ENCODE results near the gene PLEKHA1.

DNA sequence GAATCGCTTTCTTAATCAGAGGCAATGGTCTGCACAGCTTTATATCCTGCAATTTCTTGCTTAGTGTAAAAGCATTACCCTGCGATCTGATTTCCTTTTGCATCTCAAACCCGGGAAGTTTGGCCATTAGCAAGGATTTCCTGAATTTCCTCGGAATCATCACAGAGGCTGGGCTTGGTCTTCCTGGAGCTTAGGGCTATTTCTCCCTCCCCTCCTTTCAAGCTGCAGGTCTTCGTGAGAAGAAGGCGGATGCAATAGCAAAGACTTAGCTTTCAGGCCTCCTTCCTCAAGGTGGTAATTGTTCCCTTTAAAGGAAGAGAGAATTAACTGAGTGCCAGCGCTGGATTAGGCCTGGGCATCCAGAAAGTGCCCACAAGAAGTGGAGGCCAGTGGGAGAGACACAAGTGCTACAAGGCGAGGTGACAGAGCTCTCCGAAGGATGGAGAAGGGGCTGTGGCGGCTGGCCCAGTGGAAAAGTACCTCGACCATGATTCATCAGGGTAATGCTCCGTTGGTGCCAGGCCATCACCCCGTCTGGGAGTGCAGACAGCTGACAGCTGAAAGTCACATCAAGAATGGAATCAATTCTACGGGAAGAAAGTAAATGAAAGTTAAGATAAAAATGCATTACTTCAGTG is 76.0 kb downstream of the PLEKHA1 start:
- TF ChIP-seq, protein P1, sequence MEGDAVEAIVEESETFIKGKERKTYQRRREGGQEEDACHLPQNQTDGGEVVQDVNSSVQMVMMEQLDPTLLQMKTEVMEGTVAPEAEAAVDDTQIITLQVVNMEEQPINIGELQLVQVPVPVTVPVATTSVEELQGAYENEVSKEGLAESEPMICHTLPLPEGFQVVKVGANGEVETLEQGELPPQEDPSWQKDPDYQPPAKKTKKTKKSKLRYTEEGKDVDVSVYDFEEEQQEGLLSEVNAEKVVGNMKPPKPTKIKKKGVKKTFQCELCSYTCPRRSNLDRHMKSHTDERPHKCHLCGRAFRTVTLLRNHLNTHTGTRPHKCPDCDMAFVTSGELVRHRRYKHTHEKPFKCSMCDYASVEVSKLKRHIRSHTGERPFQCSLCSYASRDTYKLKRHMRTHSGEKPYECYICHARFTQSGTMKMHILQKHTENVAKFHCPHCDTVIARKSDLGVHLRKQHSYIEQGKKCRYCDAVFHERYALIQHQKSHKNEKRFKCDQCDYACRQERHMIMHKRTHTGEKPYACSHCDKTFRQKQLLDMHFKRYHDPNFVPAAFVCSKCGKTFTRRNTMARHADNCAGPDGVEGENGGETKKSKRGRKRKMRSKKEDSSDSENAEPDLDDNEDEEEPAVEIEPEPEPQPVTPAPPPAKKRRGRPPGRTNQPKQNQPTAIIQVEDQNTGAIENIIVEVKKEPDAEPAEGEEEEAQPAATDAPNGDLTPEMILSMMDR (conservative IDR thresholded peaks at IDR 0.05; ENCODE audit: low read depth, low read length) = no peak
- TF ChIP-seq POLR2A (IDR thresholded peaks at IDR 0.05; ENCODE audit: low read depth, low read length) (no peak), MAFK (IDR thresholded peaks at IDR 0.05; ENCODE audit: low read depth, low read length) (no peak), FOS (IDR thresholded peaks at IDR 0.05; ENCODE audit: low read depth, low read length) (no peak), SMC3 (IDR thresholded peaks at IDR 0.05; ENCODE audit: low read depth, low read length) (no peak), MXI1 (IDR thresholded peaks at IDR 0.05; ENCODE audit: borderline replicate concordance, low read depth, low read length) (no peak), CHD1 (IDR thresholded peaks at IDR 0.05; ENCODE audit: low read depth, low read length) (no peak), RCOR1 (IDR thresholded peaks at IDR 0.05; ENCODE audit: insufficient replicate concordance, low read length) (no peak), CEBPB (IDR thresholded peaks at IDR 0.05; ENCODE audit: low read depth, low read length) (no peak), RAD21 (IDR thresholded peaks at IDR 0.05; ENCODE audit: low read length) (no peak)
- TF ChIP-seq, protein P2, sequence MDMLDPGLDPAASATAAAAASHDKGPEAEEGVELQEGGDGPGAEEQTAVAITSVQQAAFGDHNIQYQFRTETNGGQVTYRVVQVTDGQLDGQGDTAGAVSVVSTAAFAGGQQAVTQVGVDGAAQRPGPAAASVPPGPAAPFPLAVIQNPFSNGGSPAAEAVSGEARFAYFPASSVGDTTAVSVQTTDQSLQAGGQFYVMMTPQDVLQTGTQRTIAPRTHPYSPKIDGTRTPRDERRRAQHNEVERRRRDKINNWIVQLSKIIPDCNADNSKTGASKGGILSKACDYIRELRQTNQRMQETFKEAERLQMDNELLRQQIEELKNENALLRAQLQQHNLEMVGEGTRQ (IDR thresholded peaks at IDR 0.05; ENCODE audit: low read depth, low read length) = no peak
